ENCODE results near the gene TANGO6. TPM values are rescaled to one million over a fixed set of nuclear protein-coding genes. Genes with fewer than 3 reads are reported as not detected.
A peak's percentile ranks its signal among the peaks of the same experiment; 100 is the strongest.

TANGO6 gene
- total RNA-seq, 2 donors from 2014 or later: 9.6 to 22.7 TPM

GRCh38 chr16:69014811-69015210 lies 171.5 kb downstream of the TANGO6 start:
- Histone ChIP-seq H3K36me3 (replicated peaks in 1 of 2; ENCODE audit: insufficient read depth in 1 of 2, low read depth in 2 of 2) (no peaks in the 10 kb centered on the region), H3K4me1 (peaks cover 7% of the 10 kb centered on the region), H3K4me3 (no peak overlapping the region), H3K9me3 (no peaks in the 10 kb centered on the region), H3K27ac (no peak overlapping the region), H3K27me3 (no peaks in the 10 kb centered on the region)
- intact Hi-C loops (cut with DNase I): no loop called here
- ATAC-seq (no peak), DNase-seq (no peak)
- TF ChIP-seq, protein P1, sequence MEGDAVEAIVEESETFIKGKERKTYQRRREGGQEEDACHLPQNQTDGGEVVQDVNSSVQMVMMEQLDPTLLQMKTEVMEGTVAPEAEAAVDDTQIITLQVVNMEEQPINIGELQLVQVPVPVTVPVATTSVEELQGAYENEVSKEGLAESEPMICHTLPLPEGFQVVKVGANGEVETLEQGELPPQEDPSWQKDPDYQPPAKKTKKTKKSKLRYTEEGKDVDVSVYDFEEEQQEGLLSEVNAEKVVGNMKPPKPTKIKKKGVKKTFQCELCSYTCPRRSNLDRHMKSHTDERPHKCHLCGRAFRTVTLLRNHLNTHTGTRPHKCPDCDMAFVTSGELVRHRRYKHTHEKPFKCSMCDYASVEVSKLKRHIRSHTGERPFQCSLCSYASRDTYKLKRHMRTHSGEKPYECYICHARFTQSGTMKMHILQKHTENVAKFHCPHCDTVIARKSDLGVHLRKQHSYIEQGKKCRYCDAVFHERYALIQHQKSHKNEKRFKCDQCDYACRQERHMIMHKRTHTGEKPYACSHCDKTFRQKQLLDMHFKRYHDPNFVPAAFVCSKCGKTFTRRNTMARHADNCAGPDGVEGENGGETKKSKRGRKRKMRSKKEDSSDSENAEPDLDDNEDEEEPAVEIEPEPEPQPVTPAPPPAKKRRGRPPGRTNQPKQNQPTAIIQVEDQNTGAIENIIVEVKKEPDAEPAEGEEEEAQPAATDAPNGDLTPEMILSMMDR (IDR thresholded peaks at IDR 0.05): no peak
- TF ChIP-seq POLR2A (IDR thresholded peaks at IDR 0.05): no peak

GRCh38 chr16:69017036-69017783 lies 173.9 kb downstream of the TANGO6 start:
- Histone ChIP-seq H3K27me3 (no peaks in the 10 kb centered on the region), H3K4me3 (no peak overlapping the region), H3K27ac (peak overlapping the region in 1 of 4 donors; percentile 56), H3K36me3 (replicated peaks in 1 of 2; ENCODE audit: insufficient read depth in 1 of 2, low read depth in 2 of 2) (no peaks in the 10 kb centered on the region), H3K4me1 (peaks cover 7% of the 10 kb centered on the region), H3K9me3 (no peaks in the 10 kb centered on the region)
- ATAC-seq (peak; percentile 35), DNase-seq (no peak)
- TF ChIP-seq, protein P1 (IDR thresholded peaks at IDR 0.05): no peak
- no peak for TF ChIP-seq POLR2A (IDR thresholded peaks at IDR 0.05)
- 60 to 65% methylated on average over 2 of the region's 2 CpGs for WGBS, 2 donors
- intact Hi-C loops (cut with DNase I): no loop called here

GRCh38 chr16:69019811-69020210 lies 176.5 kb downstream of the TANGO6 start:
- TF ChIP-seq POLR2A (IDR thresholded peaks at IDR 0.05): no peak
- TF ChIP-seq, protein P1 (IDR thresholded peaks at IDR 0.05): no peak
- no peaks in the 10 kb centered on the region for H3K27me3 ChIP-seq
- no peak overlapping the region for H3K27ac ChIP-seq
- H3K4me1 ChIP-seq: peaks cover 7% of the 10 kb centered on the region
- WGBS, 2 donors: 94 to 100% methylated on average over 1 of the region's 1 CpG
- DNase-seq: no peak
- no peaks in the 10 kb centered on the region for H3K36me3 ChIP-seq (replicated peaks in 1 of 2; ENCODE audit: insufficient read depth in 1 of 2, low read depth in 2 of 2)
- intact Hi-C loops (cut with DNase I): no loop called here
- no peak overlapping the region for H3K4me3 ChIP-seq
- H3K9me3 ChIP-seq: no peaks in the 10 kb centered on the region
- ATAC-seq: no peak

DNA sequence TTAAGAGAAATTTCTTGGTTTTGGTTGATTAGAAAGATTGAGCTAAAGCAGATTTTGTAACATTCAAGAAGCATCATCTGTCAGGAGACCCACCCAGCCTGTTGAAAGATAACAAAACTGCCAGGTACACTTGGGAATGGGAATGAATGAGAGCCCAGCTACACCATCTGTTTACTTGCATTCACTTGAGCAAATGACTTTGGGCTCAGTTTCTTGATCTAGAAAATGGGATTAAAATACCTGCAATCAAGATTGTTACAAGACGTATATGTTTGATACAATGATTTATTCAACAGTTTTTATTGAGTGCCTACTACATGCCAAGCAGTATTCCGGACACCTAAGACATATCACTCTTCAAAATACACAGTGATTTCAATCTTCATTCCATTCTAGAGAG lies 185.8 kb downstream of the TANGO6 start:
- ATAC-seq (no peak), DNase-seq (no peak)
- H3K4me1 ChIP-seq: peaks cover 13% of the 10 kb centered on the region
- WGBS, 2 donors: 89 to 95% methylated on average over 2 of the region's 2 CpGs
- TF ChIP-seq, protein P1 (IDR thresholded peaks at IDR 0.05): no peak
- TF ChIP-seq POLR2A (IDR thresholded peaks at IDR 0.05): no peak
- intact Hi-C loops (cut with DNase I): no loop called here
- no peak overlapping the region for H3K27ac ChIP-seq
- no peaks in the 10 kb centered on the region for H3K9me3 ChIP-seq
- H3K27me3 ChIP-seq: no peaks in the 10 kb centered on the region
- H3K4me3 ChIP-seq: no peak overlapping the region
- H3K36me3 ChIP-seq (replicated peaks in 1 of 2; ENCODE audit: insufficient read depth in 1 of 2, low read depth in 2 of 2): no peaks in the 10 kb centered on the region

- ATAC-seq (peak; percentile 97), DNase-seq (peak; percentile 85 to 96 (median 91))
- no peak for TF ChIP-seq POLR2A (IDR thresholded peaks at IDR 0.05)
- TF ChIP-seq, protein P1 (IDR thresholded peaks at IDR 0.05): peak in 1 of 7 experiments; percentile 13
- H3K4me3 ChIP-seq: no peak overlapping the region
- H3K27ac ChIP-seq: peak overlapping the region in 2 of 4 donors; percentile 34 to 60
- intact Hi-C loops (cut with DNase I): no loop called here
- no peaks in the 10 kb centered on the region for H3K27me3 ChIP-seq
- H3K36me3 ChIP-seq (replicated peaks in 1 of 2; ENCODE audit: insufficient read depth in 1 of 2, low read depth in 2 of 2): no peaks in the 10 kb centered on the region
- H3K9me3 ChIP-seq: no peaks in the 10 kb centered on the region
- WGBS, 2 donors: 54 to 56% methylated on average over 6 to 8 of the region's 8 CpGs
- peaks cover 28% of the 10 kb centered on the region for H3K4me1 ChIP-seq
These were observed 188.6 kb downstream of the TANGO6 start for GRCh38 chr16:69031877-69032301.

All from body of pancreas (tissue), 4 donors.